Fibroblast of skin of abdomen (primary cell): Measurements from ENCODE around the gene MDM1.
A peak's percentile ranks its signal among the peaks of the same experiment; 100 is the strongest.

Source experiments
- DNase-seq: peaks from one replicate; pipeline ENCODE4 v3.0.0-alpha.2; 2013

The MDM1 gene

GRCh38 chr12:68272732-68273131, 59.4 kb downstream of the MDM1 start:
- DNase-seq, result no peak

DNA sequence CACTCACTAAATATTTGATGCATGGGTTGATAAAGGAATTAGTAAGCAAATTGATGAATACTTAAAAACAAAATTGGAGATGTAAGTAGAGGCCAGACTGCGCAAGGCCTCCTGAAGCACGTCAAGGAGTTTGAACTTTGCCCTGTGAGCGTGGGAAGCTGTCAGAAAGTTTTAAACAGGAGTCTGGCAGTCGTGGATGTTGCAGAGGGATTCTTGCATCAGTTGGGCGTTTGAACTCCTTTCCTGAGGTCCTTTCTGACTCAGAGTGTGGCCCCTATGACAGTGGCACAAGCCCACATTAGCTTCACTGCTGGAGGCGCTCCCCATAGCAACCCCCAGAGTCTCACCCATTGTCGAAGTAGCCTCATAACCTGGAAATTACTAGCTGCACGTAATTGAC, 60.8 kb downstream of the MDM1 start:
- peak; percentile 30 for DNase-seq

- no peak for DNase-seq
Observed at GRCh38 chr12:68270358-68270757, 61.8 kb downstream of the MDM1 start.

DNA sequence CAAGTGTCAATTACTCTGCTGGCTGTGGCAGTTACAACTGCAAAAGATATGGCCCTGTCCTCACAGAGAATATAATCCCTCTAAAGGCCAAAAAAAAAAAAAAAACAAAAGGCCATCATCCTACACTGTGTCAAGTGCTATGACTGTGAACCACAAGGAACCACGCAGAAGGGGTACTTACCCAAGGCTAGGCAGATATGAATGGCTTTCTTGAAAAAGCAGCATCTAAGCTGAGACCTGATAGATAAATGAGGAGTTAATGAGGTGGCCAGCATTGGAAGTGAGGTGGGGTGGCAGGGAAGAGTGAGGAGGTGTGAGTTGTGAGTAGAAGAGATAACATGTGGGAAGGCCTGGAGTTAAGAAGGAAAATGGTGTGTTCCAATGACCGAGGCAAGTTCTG, 62.4 kb downstream of the MDM1 start:
- DNase-seq, result no peak

DNA sequence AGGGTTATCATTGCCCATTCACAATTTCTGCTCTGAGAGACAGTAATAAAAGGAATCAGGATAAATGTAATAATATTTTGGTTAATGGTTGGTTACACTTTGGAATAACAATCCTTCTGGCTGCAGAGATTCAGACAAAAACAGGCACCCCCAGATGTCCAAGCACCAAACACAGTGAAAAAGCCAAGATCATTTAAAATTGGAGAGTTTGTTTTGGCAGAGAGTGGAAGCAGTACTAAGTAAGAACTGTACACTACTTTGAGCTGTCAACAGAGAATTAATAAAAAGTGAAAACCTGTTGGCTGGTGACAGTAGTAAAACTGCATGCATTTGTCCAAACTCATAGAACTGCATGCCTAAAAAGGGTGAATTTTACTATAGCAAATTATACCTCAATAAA, 63.2 kb downstream of the MDM1 start:
- peak; percentile 28 for DNase-seq

- peak; percentile 96 for DNase-seq
Observed at GRCh38 chr12:68267892-68268396, 64.2 kb downstream of the MDM1 start.

- DNase-seq, result peak; percentile 78
Observed at GRCh38 chr12:68264857-68265256, 67.3 kb downstream of the MDM1 start.

- peak; percentile 21 for DNase-seq
Observed at GRCh38 chr12:68264158-68264855, 67.9 kb downstream of the MDM1 start.

DNA sequence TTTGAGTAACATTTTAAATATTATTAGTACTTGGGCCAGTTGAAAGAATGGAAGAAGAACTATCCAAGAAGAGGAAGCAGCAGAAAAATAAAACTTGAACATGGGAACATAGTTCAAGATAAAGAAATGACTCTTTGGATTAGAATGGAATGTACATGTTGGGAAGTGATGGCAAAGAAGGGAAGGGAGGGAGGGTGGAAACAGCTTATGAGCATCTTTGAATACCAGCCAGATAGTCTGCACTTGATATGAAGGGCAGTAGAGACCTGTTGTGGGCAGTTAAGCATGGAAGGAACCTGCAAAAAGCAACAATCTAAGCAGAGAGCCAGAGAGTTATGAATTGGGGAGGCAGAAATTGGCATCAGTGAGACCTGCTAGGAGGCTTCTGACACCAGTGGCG, 68.8 kb downstream of the MDM1 start:
- DNase-seq, result peak; percentile 60

DNA sequence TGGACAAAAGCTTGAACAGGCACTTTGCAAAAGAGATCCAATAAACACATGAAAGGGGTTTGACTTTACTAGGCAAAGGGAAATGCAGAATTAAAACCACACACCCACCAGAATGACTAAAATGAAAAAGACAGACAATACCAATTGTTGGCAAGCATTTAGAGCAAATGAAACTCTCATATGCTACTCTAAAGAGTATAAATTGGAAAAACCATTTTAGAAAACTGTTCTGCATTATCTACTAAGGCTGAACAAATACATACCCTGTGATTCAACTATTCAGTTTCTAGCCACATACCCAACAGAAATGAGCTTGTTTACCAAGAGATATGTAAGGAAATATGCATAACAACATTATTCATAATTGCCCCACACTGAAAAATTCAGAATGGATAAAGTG, 70.3 kb downstream of the MDM1 start:
- no peak for DNase-seq

- DNase-seq, result no peak
Observed at GRCh38 chr12:68260153-68260552, 72.0 kb downstream of the MDM1 start.

DNA sequence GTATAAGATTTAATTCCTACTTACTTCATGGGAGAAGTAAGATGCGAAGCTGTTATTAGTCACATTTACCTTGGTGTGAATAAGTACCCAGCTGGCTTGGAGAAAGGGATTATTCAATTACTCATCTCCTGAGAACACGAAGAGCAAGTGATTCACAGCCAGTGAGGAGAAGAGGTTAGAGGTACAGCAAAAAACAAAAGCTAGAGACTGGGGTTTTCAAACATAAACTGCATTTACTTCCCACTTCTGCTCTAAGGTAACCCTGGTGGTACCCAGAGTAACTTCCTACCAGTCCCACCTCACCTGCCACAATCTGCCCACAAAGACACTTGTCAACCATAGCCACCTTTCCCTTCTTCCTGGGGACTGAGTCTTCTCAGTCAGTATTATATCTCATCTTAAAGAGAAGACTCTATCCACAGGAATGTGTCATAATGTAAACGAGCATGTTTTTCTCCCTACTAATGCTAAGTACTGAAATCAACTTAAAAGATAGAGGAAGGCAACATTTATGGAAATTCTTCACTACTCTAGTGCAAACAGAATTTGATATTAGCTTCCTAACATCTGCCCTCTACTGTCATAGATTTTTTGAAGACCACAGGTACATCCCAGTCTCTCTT, 72.7 kb downstream of the MDM1 start:
- DNase-seq, result peak; percentile 81

DNA sequence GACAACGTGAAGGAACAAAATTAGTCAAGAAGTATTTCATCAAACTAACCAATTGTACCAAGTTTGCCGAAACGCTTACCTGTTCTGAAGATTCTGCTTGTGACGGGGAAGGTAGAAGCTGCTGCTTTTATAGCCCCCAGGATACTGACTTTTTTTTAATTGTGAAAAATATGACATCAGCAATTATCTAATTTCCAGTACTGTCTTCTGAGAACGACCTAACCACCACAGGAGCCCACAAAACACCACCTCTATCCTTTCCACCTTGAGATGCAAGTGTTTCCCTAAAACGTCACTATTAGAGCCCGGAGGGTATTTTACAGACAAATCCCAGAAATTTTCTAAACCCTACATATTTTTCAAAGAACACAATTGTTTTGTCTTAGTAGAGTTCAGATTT, 78.7 kb downstream of the MDM1 start, which contains the start of gene IL22:
Gene IL22 (minus strand): TSS at position 101 of the 400 bp plus-strand sequence. CDS start 156 bp downstream, outside the sequence.
- DNase-seq, result no peak

DNA sequence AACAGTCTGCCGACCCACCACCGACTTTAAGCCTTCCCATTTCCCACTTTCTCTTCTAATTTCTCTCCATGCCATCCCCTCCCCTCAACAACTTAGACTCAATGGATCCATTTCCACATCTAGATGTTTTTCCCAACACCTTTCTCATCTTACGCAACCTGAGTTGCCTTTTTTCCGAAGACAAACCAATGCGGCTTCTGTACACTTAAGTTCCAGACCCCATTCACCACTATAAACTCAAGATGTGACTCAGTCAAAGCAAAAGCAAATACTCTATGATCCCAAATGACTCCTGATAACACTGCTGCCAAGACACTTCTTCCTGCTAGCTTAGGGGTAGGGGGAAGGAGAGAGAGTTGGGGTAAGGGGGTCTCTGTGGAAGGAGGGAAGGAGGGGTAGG, 80.1 kb downstream of the MDM1 start:
- DNase-seq, result no peak

DNA sequence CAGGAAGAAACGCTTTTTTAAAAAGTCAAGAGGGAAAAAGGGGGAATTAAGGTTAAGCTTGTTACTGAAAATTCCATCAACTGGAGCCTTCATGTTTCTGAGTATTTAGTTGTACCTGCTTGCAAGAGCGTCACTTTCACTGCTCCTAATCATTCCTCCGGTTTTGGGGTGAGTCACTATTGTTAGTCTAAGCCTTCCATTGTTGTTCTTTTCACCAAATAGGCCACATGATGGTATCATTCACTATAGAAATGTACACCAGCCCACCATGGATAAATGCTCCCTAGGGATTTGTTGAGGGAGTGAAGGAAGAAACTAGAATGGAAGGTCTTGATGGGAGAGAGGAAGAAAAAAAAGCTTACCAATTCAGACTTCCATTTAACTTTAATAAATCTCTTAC, 81.7 kb downstream of the MDM1 start:
- DNase-seq, result no peak

- DNase-seq, result no peak
Observed at GRCh38 chr12:68247785-68248184, 84.4 kb downstream of the MDM1 start.

DNA sequence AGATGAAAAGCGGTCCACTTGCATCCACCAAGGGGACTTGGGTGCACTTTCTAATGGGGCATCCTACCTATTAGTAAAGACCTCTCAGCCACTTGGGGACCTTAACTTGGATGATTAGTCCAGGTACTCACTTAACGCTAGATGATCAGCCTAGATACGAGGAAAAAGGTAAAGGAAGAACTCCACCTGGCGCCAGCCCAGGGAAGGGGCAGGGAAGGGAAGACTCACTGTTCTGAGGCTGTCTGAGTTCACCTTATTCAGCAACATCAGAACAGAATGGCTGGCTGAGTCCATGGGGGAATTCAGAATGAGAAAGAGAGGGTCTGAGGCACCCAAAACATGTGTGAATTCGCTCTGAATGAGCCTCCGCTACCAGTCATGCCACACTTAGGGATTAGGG, 85.8 kb downstream of the MDM1 start:
- no peak for DNase-seq

GRCh38 chr12:68245180-68246021, 86.8 kb downstream of the MDM1 start:
- DNase-seq, result no peak
